HCT116 (cell line): Measurements from ENCODE around the gene PNLIP.

ENCODE experiments used
- EZH2 ChIP-seq: fragments of 200-600 bp; sonication (generic); IDR thresholded peaks from 2 replicates; pipeline ENCODE4 v1.6.1; 2017; ENCODE audit warnings: antibody characterized with exemption, mixed run types
- SP1 ChIP-seq: IDR thresholded peaks from 2 replicates; pipeline ENCODE4 v1.6.1; 2012; ENCODE audit warnings: low read depth
- ZBTB33 ChIP-seq: IDR thresholded peaks from 2 replicates; pipeline ENCODE4 v1.6.1; 2011; ENCODE audit warnings: mild to moderate bottlenecking, low read length, moderate library complexity; ENCODE audit not compliant: insufficient replicate concordance; ENCODE audit errors: extremely low read depth

GRCh38 chr10:116588995-116589394 is 43.3 kb downstream of the PNLIP start:
- TF ChIP-seq ZBTB33 (no peak), EZH2 (no peak), SP1 (no peak)
